Fibroblast of skin of back (primary cell): Measurements from ENCODE around the gene AADACL4.

Experiments
- DNase-seq: peaks from one replicate; pipeline ENCODE4 v3.0.0-alpha.2; 2013

Gene AADACL4

GRCh38 chr1:12613180-12613579, 30.7 kb upstream of the AADACL4 start:
- DNase-seq = no peak

DNA sequence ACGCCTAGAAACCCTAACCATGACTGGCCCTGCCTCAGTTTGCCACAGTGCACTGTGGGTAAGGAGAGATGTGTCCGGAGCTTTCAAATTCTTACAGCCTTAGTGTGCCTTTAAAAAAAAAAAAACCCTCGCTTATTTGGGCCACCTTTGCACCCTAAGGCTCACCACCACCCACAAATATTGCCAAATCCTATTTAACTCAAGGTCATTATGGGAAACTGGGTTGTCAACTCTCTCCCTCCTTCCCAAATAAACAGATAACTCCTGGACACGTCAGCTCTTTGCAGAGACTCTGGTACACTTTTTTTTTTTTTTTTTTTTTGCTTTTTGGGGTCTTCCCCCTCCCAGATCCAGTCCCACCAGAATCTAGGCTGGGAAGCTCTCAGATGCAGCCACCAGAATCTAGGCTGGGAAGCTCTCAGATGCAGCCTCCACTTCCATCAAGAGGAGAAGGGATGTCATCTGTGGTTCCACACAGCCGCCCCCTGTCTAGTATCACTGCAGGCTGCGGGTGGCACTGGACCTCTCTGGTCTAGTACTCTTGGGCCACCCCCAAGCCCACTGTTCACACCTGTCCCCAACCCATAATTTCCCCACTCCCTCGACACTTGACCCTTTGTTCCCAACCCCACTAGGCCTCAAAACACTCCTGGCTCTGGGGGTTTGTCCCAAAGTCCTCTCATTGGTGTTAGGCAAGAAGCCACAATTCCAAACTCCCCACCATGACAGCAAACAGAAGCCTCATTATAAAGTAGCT, 29.3 kb upstream of the AADACL4 start:
- DNase-seq = no peak

DNA sequence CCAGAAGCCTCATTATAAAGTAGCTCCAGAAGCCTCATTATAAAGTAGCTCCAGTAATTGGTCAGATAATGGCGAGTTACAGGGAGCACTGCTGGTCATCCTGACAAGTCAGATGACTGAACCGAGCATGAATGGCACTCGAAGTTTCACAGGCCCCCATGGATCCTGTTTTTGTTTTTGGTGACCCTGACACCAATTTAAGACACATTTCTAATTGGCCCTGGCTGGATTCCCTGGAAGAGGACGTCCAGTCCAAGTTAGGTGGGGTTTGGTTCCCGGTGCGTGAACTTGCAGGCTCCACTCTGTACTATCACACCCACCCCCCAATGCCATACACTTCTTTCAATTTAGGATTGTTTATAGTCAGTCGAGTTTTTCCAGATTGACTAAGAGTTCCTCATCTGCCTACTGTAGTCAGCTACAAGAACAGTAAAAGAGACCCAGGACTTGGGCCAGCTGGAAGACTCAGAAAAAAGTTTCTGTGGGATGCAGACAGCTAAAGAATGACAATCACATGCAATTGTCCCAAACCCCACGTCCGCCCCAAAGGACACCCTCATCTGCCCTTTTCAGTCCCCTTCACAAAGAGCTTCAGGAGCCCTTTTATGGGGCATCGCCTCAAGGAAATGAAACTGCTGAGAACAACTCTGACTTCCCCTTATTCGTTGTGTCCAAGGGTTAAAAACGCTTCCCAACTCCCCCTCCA, 28.6 kb upstream of the AADACL4 start:
- no peak for DNase-seq

DNA sequence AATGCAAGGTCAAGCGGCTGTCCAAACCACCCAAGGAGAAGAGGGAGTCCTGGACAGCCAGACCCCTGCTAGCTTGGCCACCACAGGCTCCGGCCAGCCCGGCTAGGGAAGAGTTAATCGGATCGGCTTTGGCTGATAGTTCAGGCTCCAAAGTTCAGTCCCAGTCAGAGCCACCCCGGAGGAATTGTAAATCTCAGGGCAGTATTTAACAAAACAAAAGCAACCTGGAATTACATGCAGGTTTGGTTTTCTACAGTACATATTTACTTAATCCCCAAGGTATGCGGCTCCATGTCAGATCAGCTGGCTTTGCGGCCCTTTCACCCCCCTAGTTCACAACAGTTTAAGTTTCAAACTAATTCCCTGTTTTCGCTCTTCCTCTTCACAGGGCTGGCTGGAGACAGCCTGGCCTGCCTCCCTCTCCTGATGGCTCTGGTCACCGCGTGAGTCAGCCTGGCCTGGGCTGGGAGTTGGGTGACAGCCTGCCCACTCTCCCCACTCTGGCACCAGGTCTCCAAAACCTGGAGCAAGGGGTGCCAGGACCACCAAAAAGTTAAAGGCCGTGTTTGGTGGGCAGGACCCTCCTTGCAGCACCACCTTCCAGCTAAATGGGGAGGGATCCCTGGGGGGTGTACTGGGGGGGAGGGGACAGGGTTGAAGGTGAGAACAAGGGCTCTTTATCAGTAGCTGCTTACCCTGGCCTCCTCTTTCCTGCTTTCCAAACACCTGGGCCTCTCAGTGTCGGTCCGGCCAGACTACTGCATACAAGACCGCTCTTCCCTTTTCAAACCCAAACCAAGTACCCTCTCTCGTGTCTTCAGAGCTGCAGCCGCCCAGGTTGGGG, 27.8 kb upstream of the AADACL4 start:
- DNase-seq = peak; percentile 70

- no peak for DNase-seq
These were observed 27.0 kb upstream of the AADACL4 start for GRCh38 chr1:12616709-12617373.

DNA sequence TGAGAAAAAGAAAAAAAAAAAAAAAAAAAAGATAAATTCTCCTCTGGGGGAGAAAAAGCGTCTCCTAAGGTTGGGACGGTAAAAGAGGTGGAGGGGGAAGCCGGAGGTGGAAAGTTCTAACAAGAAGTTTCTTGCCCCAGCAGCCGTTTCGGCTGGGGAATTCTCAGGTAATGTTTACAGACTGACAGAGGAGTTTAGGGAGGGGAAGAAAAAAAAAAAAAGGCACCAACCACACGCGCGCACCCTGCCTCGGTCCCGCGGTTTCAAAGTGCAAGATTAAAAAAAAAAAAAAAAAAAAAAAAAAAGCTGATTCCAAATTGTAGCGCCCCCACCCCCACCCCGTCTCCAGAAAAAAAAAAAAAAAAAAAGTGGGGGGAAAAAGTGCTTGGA, 26.4 kb upstream of the AADACL4 start:
- DNase-seq = no peak

DNA sequence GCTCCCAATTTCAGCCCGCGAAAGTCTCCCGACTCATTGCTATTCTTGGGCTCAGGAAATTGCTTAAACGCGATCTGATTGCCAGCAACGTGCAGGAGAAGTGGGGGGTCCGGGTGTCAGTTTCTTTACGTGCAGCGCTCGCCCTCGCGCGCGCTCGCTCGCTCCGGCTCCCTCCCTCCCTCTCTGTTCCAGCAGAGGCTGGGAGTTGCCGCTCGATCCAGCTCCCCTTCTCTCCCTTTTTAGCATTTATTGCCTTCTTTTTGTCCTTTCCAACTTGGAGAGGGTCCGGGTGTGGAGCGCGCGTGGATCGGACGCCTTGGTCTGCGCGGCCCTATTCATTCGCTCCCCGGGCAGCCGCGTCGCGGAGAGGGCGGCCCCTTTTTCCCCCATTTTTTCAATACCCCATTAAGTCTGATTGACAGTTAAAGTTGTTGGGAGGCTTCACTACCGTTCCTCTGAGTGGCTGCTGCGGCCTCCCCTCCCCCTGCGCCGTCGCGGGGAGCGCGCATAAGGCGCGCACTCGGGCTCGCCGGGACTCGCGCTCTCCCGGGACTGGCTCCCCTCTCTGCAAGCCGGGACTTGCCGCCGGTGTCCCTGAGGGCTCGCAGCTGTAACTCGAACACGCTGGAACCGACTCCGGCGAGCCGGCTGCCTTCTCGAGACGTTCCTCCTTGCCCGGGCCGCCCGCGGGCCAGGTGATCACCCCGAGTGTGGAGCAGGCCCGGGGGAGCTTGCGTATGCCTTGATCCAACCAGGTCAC, 25.8 kb upstream of the AADACL4 start, which contains the start of gene DHRS3:
Gene DHRS3, minus strand, starts transcription at position 310 of the 760 bp plus-strand sequence. CDS start 862 bp downstream, outside the sequence.
- DNase-seq = peak; percentile 76

DNA sequence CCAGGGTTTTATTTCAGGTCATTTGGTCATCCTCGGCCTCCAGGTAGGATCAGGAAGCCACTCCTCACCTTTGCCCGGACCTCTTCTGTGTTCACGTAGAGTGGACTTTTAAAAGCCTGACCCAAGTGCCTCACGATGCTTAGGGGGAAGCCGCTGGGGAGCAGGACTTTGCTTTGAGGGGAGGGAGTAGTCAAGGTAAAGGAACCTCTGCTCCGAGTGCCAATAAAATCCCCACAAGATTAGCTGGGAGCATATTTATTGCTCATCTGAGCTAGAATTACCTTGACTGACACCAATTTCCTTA, 25.3 kb upstream of the AADACL4 start:
- no peak for DNase-seq

DNA sequence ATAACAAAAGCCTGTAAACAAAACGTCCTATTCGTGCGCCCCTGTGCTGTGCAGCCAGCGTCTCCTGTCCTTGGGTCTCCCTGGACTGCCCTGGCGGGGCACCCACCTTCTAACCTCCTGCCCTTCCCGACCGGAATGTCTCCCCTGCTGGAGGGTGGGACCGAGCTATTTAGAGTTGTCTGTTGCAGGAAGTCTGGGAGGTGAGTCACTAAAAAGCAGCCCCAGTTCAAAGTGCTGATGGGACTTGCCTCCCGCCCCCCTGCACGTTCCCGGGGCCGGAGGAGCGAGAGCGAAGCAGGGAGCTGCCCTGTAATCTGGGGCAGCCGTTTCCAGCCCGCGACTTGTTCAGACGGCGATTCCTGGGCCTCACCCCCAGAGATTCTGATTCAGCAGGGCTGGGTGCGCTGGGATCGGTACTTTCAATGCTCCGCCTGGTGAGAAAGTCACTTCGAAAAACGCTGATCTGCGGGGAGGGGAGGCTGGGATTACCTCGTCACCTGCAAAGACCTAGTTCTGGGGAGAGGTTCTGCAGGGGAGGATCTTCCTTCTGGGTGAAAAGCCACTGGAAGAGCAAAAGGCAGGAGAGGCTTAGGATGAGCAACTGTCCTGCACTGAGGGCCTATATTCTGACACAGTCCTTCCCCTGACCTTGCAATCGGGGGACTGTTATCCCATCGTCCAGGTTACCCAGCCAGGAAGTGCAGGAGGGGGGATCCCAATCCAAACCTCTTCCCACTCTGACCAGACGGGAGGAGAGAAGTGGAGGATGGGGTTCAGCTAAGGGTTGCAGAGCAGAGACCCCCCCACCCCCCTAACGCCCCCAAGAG, 24.7 kb upstream of the AADACL4 start:
- peak; percentile 92 for DNase-seq

DNA sequence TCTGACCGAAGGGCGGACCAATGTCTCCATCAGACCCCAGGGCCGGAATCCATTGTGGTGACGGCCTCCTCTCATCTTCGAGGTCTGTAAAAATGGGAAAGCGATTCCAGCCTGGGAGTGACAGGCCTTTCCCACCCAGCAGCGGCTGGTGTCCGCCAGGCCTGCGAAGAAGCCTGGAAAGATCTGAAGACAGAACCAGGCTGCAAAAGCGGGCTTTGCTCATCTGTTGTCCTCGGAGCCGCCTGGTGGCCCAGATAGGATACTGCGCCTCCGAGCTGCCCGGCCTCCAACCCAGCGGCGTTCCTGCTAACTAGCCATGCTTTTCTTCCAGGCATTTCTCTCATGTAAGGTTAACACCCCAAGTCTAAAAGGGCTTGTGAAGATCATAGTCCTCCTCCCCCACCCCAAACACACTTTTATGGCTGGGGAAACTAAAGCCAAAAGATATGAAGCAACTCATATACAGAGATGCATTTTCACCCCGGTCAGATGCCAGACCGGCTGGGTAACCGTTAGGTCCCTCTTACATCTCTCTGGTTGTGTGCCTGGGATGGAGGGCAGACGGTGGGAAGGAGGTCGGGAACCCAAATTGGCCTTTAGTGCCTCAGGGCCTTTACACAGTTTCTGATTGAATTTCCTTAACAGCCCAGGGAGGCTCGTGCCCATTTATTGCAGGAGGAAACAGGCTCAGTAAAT, 23.9 kb upstream of the AADACL4 start:
- peak; percentile 86 for DNase-seq

GRCh38 chr1:12620488-12620865, 23.4 kb upstream of the AADACL4 start:
- DNase-seq = peak; percentile 51

DNA sequence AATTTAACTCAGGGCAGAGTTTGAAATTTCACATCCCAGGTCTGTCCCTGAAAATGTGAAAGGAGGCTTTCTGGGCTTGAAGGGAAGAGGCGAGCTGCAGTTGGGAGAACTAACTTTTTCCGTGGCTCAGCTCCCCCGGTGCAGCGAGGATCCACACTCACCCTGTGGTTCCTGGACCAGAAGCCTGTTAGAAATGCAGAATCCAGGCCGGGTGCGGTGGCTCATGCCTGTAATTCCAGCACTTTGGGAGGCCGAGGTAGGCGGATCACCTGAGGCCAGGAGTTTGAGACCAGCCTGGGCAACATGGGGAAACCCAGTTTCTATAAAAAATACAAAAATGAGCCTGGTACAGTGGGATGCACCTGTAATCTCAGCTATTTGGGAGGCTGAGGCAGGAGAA, 23.0 kb upstream of the AADACL4 start:
- DNase-seq = no peak

GRCh38 chr1:12621346-12622335, 22.2 kb upstream of the AADACL4 start:
- DNase-seq = no peak

DNA sequence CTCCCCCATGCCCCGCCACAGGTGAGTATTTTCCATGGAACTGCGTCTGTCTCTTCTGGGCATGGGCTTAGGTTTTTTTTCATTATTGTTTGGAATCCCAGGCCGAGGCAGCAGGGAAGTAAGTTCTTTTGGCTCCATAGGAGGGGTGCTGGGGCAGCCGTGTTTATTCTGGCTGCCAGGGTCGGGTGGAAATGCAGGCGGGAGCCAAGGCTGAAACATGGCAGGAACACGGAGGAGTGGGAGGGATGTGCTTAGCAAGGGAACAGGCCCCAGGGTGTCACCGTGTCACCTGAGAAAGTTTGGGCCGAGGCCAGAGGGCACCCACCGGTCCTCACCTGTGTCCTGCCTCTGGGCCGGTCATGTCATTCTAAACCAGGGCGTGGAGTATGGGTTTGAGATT, 21.4 kb upstream of the AADACL4 start:
- DNase-seq = no peak

DNA sequence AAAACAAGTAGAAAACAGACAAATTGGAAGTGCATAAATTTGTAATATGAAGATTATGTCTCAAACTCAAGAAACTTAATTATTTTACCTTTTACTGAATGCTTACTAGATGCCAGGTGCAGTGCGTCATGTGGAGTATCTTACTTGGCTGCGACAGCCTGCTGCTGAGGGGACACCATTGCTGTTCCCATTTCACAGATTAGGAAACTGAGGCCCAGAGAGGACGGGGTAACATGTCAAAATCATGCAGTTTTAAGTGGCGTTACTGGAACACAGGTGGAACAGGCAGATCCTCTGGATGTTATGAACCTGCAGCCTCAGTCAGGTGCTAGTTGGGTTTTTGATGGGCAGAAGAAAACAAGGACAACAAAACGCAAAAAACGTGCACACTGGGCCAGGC, 18.6 kb upstream of the AADACL4 start:
- DNase-seq = no peak

- DNase-seq = no peak
These were observed 17.0 kb upstream of the AADACL4 start for GRCh38 chr1:12626888-12627287.

DNA sequence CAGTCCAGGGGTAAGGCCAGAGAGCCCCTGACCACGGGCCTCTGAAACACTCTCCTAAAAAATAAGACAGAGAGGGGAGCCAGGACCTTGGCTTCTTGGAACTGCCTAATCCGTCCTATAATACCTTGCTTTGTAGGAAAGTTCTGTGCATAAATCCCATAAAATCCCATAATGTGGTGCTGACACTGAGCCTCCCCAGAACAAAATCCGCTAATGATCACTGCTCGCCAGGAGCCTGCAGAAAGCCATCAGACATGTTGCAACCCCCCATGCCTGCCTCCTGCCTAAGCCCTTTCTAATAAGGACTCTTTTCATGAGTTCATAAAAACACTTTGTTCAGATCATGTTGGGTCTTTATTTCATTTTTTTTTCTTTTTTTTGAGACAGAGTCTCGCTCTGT, 16.6 kb upstream of the AADACL4 start:
- DNase-seq = no peak

DNA sequence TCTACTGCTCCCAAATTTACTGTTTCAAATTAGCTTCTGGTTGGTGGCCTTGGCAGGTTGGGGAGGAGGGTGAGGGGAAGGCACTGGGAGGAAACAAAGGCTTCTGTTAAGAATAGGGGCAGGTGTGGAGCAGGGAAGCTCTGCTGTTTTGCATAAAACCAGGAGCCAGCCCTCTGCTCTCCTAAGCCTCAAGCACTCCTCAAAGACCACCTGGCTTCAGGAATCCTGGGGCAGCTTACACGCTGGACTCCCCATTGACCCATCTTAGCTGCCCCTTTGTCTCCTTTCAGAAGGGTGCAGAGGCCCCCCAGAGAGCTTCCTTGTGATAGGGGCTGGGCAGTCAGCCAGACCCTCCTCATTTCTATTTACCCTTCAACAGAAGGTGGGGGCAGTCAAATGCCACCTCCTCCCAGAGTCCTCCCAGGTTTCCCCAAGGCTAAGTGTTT, 14.4 kb upstream of the AADACL4 start:
- DNase-seq = no peak
